Activated B cell treated with CpG ODN at 0.5 μM for 24 hours (primary cell): Measurements from ENCODE around the gene SORBS1. TPM values are rescaled to one million over a fixed set of nuclear protein-coding genes. Genes with fewer than 3 reads are reported as not detected.

Source experiments
- ATAC-seq: fragments of 200-7000 bp; cut with Tn5 transposase; one replicate; pipeline ENCODE4 v1.10.0; 2021; ENCODE audit warnings: low read depth, mild to moderate bottlenecking, moderate library complexity
- CTCF ChIA-PET: fragments of 350-600 bp; sonication (Branson Sonifier 250); formaldehyde crosslinking; loops from one replicate; lab custom pipeline; 2021; ENCODE audit warnings: antibody characterized with exemption; lab: Charles Lee
- POLR2A ChIA-PET: fragments of 350-600 bp; sonication (Branson Sonifier 250); formaldehyde crosslinking; loops from one replicate; lab custom pipeline; 2021; ENCODE audit warnings: antibody characterized with exemption; lab: Charles Lee
- DNase-seq: peaks from one replicate; pipeline ENCODE4 v3.0.0; 2022
- H3K27ac Mint-ChIP-seq: one replicate; pipeline ENCODE4 v1.8.0; 2020; ENCODE audit warnings: mixed read lengths
- H3K27me3 Mint-ChIP-seq: one replicate; pipeline ENCODE4 v1.8.0; 2021; ENCODE audit warnings: mixed read lengths
- H3K36me3 Mint-ChIP-seq: one replicate; pipeline ENCODE4 v1.8.0; 2021; ENCODE audit warnings: low read depth, mixed read lengths
- H3K4me1 Mint-ChIP-seq: one replicate; pipeline ENCODE4 v1.8.0; 2021; ENCODE audit warnings: mixed read lengths
- H3K4me3 Mint-ChIP-seq: one replicate; pipeline ENCODE4 v1.8.0; 2020; ENCODE audit warnings: mild to moderate bottlenecking, mixed read lengths
- H3K9me3 Mint-ChIP-seq: one replicate; pipeline ENCODE4 v1.8.0; 2020; ENCODE audit warnings: mixed read lengths
- CTCF ChIP-seq: fragments of 200-600 bp; IDR thresholded peaks from one replicate; pipeline ENCODE4 v1.8.0; 2022; ENCODE audit warnings: antibody characterized with exemption, mild to moderate bottlenecking
- intact Hi-C: fragments of 100-400 bp; cut with micrococcal nuclease; formaldehyde crosslinking; loops from one replicate; pipeline ENCODE4 v1.15.1; 2024
- total RNA-seq: library from RNA; stranded (reverse); gene quantifications from 2 replicates; pipeline ENCODE4 v1.2.3, GENCODE V29; 2022

The SORBS1 gene
- total RNA-seq, 1 donor from 2014 or later: 0.42 TPM

- intact Hi-C loops: no loop called here
- ChIA-PET POLR2A (no interaction called here), CTCF (no interaction called here)
- Mint-ChIP-seq H3K4me3 (no peak overlapping the region), H3K27ac (no peak overlapping the region), H3K4me1 (no peaks in the 10 kb centered on the region), H3K27me3 (peaks cover 9% of the 10 kb centered on the region), H3K36me3 (no peaks in the 10 kb centered on the region), H3K9me3 (no peaks in the 10 kb centered on the region)
- no peak for TF ChIP-seq CTCF
- ATAC-seq (no peak), DNase-seq (no peak)
Observed at GRCh38 chr10:95408983-95409873, 151.9 kb downstream of the SORBS1 start.

GRCh38 chr10:95408148-95408960, 152.8 kb downstream of the SORBS1 start:
- DNase-seq (no peak), ATAC-seq (no peak)
- Mint-ChIP-seq H3K36me3 (no peaks in the 10 kb centered on the region), H3K4me1 (no peaks in the 10 kb centered on the region), H3K4me3 (no peak overlapping the region), H3K27ac (no peak overlapping the region), H3K9me3 (no peaks in the 10 kb centered on the region), H3K27me3 (peaks cover 12% of the 10 kb centered on the region)
- no peak for TF ChIP-seq CTCF
- CTCF ChIA-PET: no interaction called here
- intact Hi-C loops: no loop called here
- POLR2A ChIA-PET: no interaction called here

GRCh38 chr10:95407546-95407945, 153.6 kb downstream of the SORBS1 start:
- ATAC-seq (no peak), DNase-seq (no peak)
- CTCF ChIA-PET: no interaction called here
- Mint-ChIP-seq H3K4me1 (no peaks in the 10 kb centered on the region), H3K27me3 (peaks cover 12% of the 10 kb centered on the region), H3K36me3 (no peaks in the 10 kb centered on the region), H3K9me3 (no peaks in the 10 kb centered on the region), H3K4me3 (no peak overlapping the region), H3K27ac (no peak overlapping the region)
- no peak for TF ChIP-seq CTCF
- POLR2A ChIA-PET: no interaction called here
- intact Hi-C loops: no loop called here

GRCh38 chr10:95406651-95407280, 154.4 kb downstream of the SORBS1 start:
- H3K36me3 Mint-ChIP-seq: no peaks in the 10 kb centered on the region
- no peak for DNase-seq
- peaks cover 12% of the 10 kb centered on the region for H3K27me3 Mint-ChIP-seq
- ATAC-seq: no peak
- ChIA-PET CTCF (no interaction called here), POLR2A (no interaction called here)
- intact Hi-C loops: no loop called here
- H3K27ac Mint-ChIP-seq: no peak overlapping the region
- H3K9me3 Mint-ChIP-seq: no peaks in the 10 kb centered on the region
- no peak overlapping the region for H3K4me3 Mint-ChIP-seq
- H3K4me1 Mint-ChIP-seq: no peaks in the 10 kb centered on the region
- no peak for TF ChIP-seq CTCF

GRCh38 chr10:95405655-95406054, 155.5 kb downstream of the SORBS1 start:
- Mint-ChIP-seq H3K4me1 (no peaks in the 10 kb centered on the region), H3K27me3 (peaks cover 12% of the 10 kb centered on the region), H3K27ac (no peak overlapping the region), H3K9me3 (no peaks in the 10 kb centered on the region), H3K36me3 (no peaks in the 10 kb centered on the region), H3K4me3 (no peak overlapping the region)
- TF ChIP-seq CTCF: no peak
- ATAC-seq (no peak), DNase-seq (no peak)
- ChIA-PET CTCF (no interaction called here), POLR2A (no interaction called here)
- intact Hi-C loops: no loop called here
